Testis (tissue), 2 donors: Measurements from ENCODE around the gene TRIM7.

Experiments
- POLR2A ChIP-seq: fragments of 450-650 bp; IDR thresholded peaks from one replicate; pipeline ENCODE4 v1.6.1; 2017; ENCODE audit warnings: antibody characterized with exemption, mild to moderate bottlenecking, moderate library complexity
- TF ChIP-seq, protein P1 (sequence below), 3 experiments: fragments of 450-650 bp in 2 of 3; fragments of 200-600 bp in 1 of 3; sonication (generic) in 1 of 3; IDR thresholded peaks; one replicate each; pipeline ENCODE4 v1.5.1; 2016 to 2019; ENCODE audit warnings: antibody characterized with exemption in 3 of 3, mild to moderate bottlenecking in 2 of 3, moderate library complexity in 1 of 3

DNA sequence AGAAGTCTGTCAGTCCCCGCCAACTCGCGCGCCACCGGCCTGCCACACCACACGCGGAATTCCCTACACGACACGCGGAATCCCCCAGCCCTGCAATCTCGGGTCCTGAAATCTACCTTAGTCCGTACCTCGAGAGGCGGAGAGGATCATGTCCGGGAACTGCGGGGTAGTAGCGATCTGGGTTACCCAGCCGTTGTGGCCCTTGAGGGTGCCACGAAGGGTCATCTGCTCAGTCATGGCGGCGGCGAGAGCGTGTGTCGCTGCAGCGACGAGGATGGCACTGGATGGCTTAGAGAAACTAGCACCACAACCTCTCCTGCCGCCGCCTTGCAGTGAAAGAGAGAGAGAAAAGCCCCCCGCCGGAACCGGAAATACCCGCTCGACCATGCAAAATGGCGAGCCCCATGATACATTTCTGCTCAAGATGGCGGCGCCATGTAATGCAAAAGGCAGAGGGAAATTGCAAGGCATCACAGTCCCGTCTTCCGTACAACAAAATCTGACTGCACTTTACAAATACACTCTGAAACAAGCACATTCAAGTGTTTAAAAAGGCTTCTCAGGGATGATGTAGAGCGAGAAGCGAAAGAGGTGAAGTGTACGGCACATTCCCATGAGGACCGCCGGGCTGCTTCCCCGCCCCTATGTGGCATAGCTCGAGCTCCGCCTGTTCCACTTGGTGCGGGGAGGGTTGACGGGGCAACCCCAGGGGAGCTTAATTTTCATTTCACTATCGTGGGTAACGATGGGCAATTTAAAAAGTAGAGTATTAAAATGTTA, 38.8 kb upstream of the TRIM7 start, which contains the start of gene RACK1:
- TF ChIP-seq, protein P1, sequence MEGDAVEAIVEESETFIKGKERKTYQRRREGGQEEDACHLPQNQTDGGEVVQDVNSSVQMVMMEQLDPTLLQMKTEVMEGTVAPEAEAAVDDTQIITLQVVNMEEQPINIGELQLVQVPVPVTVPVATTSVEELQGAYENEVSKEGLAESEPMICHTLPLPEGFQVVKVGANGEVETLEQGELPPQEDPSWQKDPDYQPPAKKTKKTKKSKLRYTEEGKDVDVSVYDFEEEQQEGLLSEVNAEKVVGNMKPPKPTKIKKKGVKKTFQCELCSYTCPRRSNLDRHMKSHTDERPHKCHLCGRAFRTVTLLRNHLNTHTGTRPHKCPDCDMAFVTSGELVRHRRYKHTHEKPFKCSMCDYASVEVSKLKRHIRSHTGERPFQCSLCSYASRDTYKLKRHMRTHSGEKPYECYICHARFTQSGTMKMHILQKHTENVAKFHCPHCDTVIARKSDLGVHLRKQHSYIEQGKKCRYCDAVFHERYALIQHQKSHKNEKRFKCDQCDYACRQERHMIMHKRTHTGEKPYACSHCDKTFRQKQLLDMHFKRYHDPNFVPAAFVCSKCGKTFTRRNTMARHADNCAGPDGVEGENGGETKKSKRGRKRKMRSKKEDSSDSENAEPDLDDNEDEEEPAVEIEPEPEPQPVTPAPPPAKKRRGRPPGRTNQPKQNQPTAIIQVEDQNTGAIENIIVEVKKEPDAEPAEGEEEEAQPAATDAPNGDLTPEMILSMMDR (IDR thresholded peaks at IDR 0.05) = no peak
- no peak for TF ChIP-seq POLR2A
